LHCN-M2 (cell line): ENCODE data around the gene TBC1D5. TPM values are rescaled to one million over a fixed set of nuclear protein-coding genes. Genes with fewer than 3 reads are reported as not detected.

Experiments used
- DNase-seq: peaks from one replicate; pipeline ENCODE4 v3.0.0-alpha.2; 2012; ENCODE audit warnings: low read depth
- total RNA-seq: library from RNA; depleted of rRNA; stranded (reverse); fragments of >200 nt; gene quantifications from 2 replicates; pipeline ENCODE4 v1.2.3, GENCODE V29; 2014

TBC1D5 gene
- total RNA-seq, 1 experiment from 2014 or later: 92.2 TPM

GRCh38 chr3:17110660-17111396 is 631.6 kb downstream of the TBC1D5 start:
- no peak for DNase-seq
